PFSK-1 (cell line): ENCODE results near the gene CTNNBL1.

Experiments
- POLR2AphosphoS5 ChIP-seq: IDR thresholded peaks from 2 replicates; pipeline ENCODE4 v1.6.1; 2012; ENCODE audit warnings: low read depth, mild to moderate bottlenecking, control low read depth, low read length, moderate library complexity
- REST ChIP-seq, 2 experiments: IDR thresholded peaks; 2 replicates each; pipeline versions ENCODE4 v1.6.1 to v1.8.0; 2011 to 2012; ENCODE audit warnings: low read depth in 2 of 2, low read length in 2 of 2, control low read depth in 1 of 2, inconsistent platforms in 1 of 2, mild to moderate bottlenecking in 1 of 2, moderate library complexity in 1 of 2; ENCODE audit not compliant: insufficient read depth in 1 of 2
- SIN3A ChIP-seq: IDR thresholded peaks from 2 replicates; pipeline ENCODE4 v1.6.1; 2012; ENCODE audit warnings: mild to moderate bottlenecking, low read length, moderate library complexity, borderline replicate concordance; ENCODE audit not compliant: insufficient read depth
- TAF1 ChIP-seq: IDR thresholded peaks from 2 replicates; pipeline ENCODE4 v1.6.1; 2012; ENCODE audit warnings: low read length, control low read depth, borderline replicate concordance; ENCODE audit not compliant: insufficient read depth

GRCh38 chr20:37790900-37791299 is 97.1 kb downstream of the CTNNBL1 start:
- TF ChIP-seq REST (IDR thresholded peaks at IDR 0.05; ENCODE audit: insufficient read depth in 1 of 2, low read depth in 2 of 2, low read length in 2 of 2), result no peak
- TF ChIP-seq POLR2AphosphoS5, result no peak
- no peak for TF ChIP-seq TAF1
- no peak for TF ChIP-seq SIN3A
